ENCODE results near the gene DGKI.
A peak's percentile ranks its signal among the peaks of the same experiment; 100 is the strongest.

The DGKI gene

GRCh38 chr7:137871170-137871915 is 24.6 kb upstream of the DGKI start:
- DNase-seq = no peak

DNA sequence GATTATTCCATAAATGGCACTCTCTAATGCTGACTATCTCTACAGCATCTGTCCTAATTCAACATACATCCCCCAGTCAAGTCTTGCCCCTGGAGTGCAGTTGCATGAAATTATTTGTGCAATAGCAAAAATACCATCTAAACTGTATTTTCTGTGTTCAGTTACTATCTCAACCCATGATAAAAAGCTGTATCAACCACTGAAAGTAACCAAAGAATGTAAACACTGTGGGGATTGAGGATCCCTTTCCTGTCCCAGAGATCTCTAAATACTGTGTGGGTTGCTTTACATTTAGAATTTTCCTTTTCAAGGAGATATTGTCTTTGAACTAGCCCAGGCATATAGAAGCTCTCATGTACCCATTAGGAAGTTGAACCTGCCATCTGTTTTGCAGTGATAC is 23.9 kb upstream of the DGKI start:
- DNase-seq = no peak

DNA sequence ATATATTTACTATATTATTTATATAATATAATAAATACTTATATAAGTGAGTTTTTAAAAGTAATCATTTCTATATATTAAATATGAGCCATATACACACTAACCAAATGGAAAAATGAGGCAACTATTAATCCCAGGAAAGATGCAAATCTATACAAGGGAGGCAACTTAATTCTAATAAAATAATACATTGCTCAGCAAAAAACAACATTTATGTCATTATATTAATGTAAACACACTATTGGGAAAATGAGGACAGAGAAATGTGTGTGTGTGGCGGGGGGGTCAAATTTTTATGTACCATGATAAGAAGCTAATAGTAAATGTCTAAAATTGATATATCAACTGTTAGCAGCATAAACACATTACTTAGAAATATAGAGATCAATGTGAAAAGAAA is 23.3 kb upstream of the DGKI start:
- DNase-seq = no peak

- DNase-seq = no peak
Measured at GRCh38 chr7:137869260-137869659, 22.5 kb upstream of the DGKI start.

DNA sequence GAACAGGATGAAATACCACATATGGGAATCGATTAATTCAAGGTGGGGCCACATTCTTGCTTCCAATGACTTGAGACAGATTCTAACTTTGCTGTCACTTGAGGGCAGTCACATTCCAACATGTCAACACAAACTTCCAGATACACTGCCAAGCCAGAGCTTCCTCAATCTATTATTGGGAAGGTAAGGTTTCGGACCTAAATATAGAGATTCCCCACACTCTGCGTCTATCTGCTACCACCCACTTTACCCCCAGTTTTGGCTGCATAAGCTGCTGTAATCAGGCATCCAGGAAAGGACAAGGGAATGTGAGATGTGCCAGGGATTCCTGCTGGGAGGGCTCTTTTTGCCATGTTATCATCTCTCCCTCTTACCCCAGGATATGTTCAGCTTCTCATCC is 20.5 kb upstream of the DGKI start:
- DNase-seq = no peak

DNA sequence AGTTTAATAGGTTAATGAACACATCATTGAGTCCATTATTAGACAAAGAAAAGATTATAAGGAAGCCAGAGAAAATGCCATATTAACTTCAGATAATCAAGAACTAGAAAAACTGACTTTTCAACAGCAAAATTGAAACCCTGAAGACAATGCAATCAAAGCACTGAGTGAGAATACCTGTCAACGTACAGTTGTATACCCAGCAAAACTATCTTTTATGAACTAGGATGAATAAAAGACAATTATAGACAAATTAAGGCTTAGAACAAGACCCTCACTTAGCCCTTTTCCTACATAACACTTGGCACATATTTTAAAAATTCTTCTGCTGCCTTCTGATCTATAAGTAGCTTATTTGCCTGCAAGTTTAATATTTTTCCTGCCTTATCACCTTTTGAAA is 19.0 kb upstream of the DGKI start:
- no peak for DNase-seq

DNA sequence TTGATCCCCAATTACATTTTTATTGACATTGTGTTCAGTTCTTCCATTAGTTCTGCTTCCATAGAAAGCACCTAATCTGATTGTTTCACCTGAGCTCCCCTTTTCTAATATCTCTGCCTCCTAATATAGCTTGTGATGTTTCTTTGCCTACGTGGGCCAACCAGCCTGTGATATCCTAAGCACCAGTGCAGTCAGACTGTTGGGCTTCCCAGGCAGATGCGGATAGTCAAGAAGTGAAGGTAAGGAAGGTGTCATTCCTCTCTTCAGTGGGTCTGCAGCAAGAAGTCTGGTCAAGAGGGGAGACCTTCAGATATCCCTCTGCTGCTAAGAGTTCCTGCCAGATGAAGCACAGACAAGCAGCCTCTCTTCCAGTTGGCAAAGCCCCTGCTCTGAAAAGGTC is 16.2 kb upstream of the DGKI start:
- no peak for DNase-seq

DNA sequence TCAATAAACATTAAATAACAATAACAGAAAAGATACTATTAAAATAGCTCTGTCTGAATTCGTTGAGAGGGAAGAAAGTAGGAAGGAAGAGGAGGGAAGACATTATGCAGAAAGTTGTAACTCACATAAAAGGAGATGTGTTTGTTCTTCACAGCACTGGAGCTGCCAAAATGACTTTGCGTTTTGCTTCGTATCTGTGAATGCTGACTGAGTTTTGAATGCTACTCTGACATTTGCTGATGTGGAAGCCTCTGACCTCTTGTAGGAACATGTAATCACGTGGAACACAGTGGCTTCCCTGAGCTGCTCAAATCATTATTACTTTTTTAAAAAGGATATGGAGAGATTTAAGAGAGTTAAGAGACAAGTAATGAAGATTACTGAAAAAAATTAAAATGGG is 15.6 kb upstream of the DGKI start:
- DNase-seq = no peak

DNA sequence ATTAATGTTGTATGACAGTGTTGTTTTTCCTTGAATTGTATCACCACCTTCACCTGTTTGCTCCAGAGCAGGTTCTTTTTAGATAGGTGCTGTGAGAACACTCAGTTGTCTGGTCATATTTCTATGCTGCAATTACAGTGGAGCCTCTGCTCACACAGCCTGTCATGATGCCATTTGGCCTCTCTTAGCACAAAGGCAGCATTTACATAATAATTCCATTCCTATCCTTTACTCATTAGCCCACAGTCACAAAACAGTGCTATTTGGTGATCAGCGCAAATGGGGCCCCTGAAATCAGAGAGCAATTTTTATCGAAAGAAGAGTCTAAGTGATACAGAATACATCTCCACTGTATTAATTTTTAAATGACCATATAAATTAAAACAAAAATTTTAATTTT is 13.8 kb upstream of the DGKI start:
- DNase-seq = no peak

- no peak for DNase-seq
Measured at GRCh38 chr7:137853053-137853452, 6.3 kb upstream of the DGKI start.

- DNase-seq = no peak
Measured at GRCh38 chr7:137852108-137852507, 5.3 kb upstream of the DGKI start.

DNA sequence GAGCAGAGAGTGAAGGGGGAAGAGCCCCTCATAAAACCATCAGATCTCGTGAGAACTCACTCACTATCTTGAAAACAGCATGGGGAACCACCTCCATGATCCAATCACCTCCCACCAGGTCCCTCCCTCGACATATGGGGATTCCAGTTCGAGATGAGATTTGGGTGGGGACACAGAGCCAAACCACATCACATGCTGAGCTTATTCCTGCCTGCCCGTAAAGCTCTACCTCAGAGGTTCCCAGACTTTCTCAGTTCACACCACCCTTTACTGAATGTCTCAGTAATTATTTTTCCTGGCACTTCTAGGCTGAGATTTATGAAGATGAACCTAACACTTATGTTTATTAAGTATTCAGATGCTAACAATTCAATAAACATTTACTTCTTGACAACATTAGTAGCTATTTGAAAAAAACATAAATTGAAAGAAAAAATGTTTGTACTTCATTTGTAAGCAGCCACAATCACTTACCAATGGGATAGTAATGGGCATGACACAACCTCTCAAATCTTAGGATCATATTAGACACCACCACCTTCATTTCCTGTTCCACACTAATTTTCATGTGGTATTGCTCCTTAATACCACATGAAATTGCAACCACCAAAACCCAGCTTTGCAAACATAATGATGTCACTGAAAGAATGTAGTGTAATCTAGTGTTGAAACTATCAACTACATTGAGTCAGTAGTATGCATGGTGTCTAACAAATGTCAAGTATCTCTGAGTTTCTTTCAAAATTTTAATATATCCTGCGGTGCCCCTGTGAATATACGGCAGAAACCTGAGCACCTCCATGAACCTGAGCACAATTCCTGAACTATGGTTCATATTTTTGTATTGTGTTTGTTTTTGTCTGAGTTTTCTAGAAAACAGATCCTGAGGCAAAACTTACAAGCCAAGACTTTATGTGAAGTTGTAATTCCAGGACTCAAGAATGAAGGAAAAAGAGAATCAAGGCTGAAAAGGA is 4.5 kb upstream of the DGKI start:
- DNase-seq = no peak

GRCh38 chr7:137850571-137850970 is 3.8 kb upstream of the DGKI start:
- no peak for DNase-seq

DNA sequence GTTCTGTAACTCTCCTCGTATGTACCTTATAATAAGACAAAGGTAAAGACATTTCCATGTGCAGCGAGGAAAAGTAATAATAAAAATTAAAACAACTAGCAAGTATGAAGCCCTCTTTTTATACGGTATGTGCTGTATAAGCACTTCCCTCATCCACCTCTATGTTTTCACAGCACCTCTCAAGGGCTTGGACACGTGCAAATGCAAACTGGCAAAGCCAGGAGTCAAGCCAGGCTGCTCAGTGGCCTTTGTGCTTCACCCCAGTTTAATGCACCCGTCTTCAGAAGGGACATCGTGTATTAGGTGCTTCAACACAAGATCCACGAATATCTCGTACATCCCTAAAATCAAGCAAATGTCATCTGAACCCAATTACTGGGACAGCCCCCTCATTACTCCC is 1.3 kb upstream of the DGKI start:
- no peak for DNase-seq

- no peak for DNase-seq
Measured at GRCh38 chr7:137847568-137848050, 835 bp upstream of the DGKI start.

GRCh38 chr7:137846549-137846826 is 286 bp downstream of the DGKI start:
- DNase-seq = peak; percentile 20

- no peak for DNase-seq
Measured at GRCh38 chr7:137844677-137845425, 1.9 kb downstream of the DGKI start.

GRCh38 chr7:137839903-137840779 is 6.6 kb downstream of the DGKI start:
- no peak for DNase-seq

GRCh38 chr7:137838706-137839315 is 8.0 kb downstream of the DGKI start:
- no peak for DNase-seq

- DNase-seq = no peak
Measured at GRCh38 chr7:137836541-137836940, 10.2 kb downstream of the DGKI start.

DNA sequence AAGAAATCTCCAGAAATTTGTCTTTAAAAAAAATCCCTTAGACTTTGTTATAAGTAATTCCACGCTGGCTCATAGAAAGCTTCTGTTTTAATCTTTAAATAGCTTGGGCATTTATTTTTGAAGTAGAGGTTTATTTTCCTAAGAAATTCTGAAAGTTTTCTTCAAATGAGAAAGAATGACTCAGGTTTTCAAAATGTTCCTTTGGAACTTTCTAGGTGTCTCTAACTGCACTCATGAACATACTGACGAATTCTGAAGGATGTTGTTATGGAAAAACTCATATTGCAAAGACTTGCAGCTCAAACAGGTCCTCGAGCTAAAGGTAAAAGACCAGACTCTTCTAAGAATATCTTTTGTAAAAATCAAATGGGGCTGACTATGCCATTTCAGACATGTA is 10.7 kb downstream of the DGKI start:
- DNase-seq = no peak

DNA sequence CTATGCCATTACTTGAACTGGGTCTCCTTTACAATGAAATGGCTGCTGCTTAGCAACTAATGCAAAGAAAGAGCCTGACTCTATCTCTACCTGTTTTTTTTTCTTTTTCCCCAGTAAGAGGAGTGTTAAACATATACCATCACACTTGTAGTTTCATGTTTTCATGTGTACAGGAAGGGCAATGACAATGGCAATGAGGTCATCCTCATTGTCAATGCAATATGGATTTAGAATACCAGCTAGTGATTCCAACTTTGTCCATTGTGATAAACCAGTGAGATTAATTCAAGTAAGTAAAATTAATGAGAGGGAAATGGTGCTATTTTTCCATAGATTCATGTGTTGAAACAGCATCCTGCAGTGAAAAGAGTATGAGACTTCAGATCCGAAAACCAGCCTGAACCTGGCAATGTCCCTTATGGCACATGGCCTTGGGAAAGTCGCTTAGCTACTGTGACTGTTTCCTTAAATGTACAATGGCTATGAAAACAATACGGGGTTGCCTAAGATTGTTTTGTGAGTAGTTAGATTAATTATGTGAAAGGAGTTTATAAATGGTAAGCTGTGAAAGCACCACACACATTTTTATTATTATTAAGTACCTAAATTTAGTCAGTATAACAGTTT is 11.2 kb downstream of the DGKI start:
- DNase-seq = no peak

Measured in activated CD4-positive, alpha-beta T cell treated with anti-CD3 and anti-CD28 coated beads for 48 hours (primary cell).